ENCODE results near the gene CACNA2D1.
"Not testable (repeated sequence)": the region's sequence is repeated elsewhere in the genome, so short reads cannot be mapped to it uniquely, and the experiment has no call there.

Gene CACNA2D1

GRCh38 chr7:82049891-82050533, 393.6 kb downstream of the CACNA2D1 start:
- peak; percentile 74 to 79 for DNase-seq (ENCODE audit: low read depth in 2 of 2)

- DNase-seq (ENCODE audit: low read depth in 2 of 2), result no peak
These were observed 394.1 kb downstream of the CACNA2D1 start for GRCh38 chr7:82049442-82049841.

GRCh38 chr7:82044497-82045080, 399.0 kb downstream of the CACNA2D1 start:
- DNase-seq (ENCODE audit: low read depth in 2 of 2), result peak in 1 of 2 experiments; percentile 48

GRCh38 chr7:82039621-82040020, 404.0 kb downstream of the CACNA2D1 start:
- DNase-seq (ENCODE audit: low read depth in 2 of 2), result no peak

- DNase-seq (ENCODE audit: low read depth in 2 of 2), result peak; percentile 77 to 79
These were observed 407.3 kb downstream of the CACNA2D1 start for GRCh38 chr7:82036146-82036886.

GRCh38 chr7:82035456-82035855, 408.1 kb downstream of the CACNA2D1 start:
- DNase-seq (ENCODE audit: low read depth in 2 of 2), result no peak

GRCh38 chr7:82032901-82033300, 410.7 kb downstream of the CACNA2D1 start:
- no peak for DNase-seq (ENCODE audit: low read depth in 2 of 2)

GRCh38 chr7:82029236-82029913, 414.2 kb downstream of the CACNA2D1 start:
- no peak for DNase-seq (ENCODE audit: low read depth in 2 of 2)

GRCh38 chr7:82028097-82028496, 415.5 kb downstream of the CACNA2D1 start:
- DNase-seq (ENCODE audit: low read depth in 2 of 2), result no peak

GRCh38 chr7:82021713-82022112, 421.9 kb downstream of the CACNA2D1 start:
- no peak for DNase-seq (ENCODE audit: low read depth in 2 of 2)

- no peak for DNase-seq (ENCODE audit: low read depth in 2 of 2)
These were observed 422.5 kb downstream of the CACNA2D1 start for GRCh38 chr7:82021036-82021435.

GRCh38 chr7:82019551-82020475, 423.8 kb downstream of the CACNA2D1 start:
- DNase-seq (ENCODE audit: low read depth in 2 of 2), result peak; percentile 39 to 40

- DNase-seq (ENCODE audit: low read depth in 2 of 2), result no peak
These were observed 425.4 kb downstream of the CACNA2D1 start for GRCh38 chr7:82018226-82018625.

GRCh38 chr7:82017334-82017943, 426.1 kb downstream of the CACNA2D1 start:
- DNase-seq (ENCODE audit: low read depth in 2 of 2), result no peak

GRCh38 chr7:82015751-82016150, 427.8 kb downstream of the CACNA2D1 start:
- DNase-seq (ENCODE audit: low read depth in 2 of 2), result no peak

- not testable (repeated sequence) for DNase-seq (ENCODE audit: low read depth in 2 of 2)
These were observed 429.0 kb downstream of the CACNA2D1 start for GRCh38 chr7:82014574-82014973.

- peak in 1 of 2 experiments; percentile 39 for DNase-seq (ENCODE audit: low read depth in 2 of 2)
These were observed 431.1 kb downstream of the CACNA2D1 start for GRCh38 chr7:82012453-82012852.

- no peak for DNase-seq (ENCODE audit: low read depth in 2 of 2)
These were observed 433.2 kb downstream of the CACNA2D1 start for GRCh38 chr7:82010416-82010815.

GRCh38 chr7:82007315-82007714, 436.3 kb downstream of the CACNA2D1 start:
- no peak for DNase-seq (ENCODE audit: low read depth in 2 of 2)

GRCh38 chr7:82005056-82005455, 438.5 kb downstream of the CACNA2D1 start:
- no peak for DNase-seq (ENCODE audit: low read depth in 2 of 2)

GRCh38 chr7:81993186-81993585, 450.4 kb downstream of the CACNA2D1 start:
- DNase-seq (ENCODE audit: low read depth in 2 of 2), result no peak

Data from fibroblast of skin of left quadriceps (primary cell).